Loucy (cell line): ENCODE data around the gene WWOX.

ENCODE experiments used
- EZH2phosphoT487 ChIP-seq: fragments of 200-600 bp; IDR thresholded peaks from 2 replicates; pipeline ENCODE4 v1.6.1; 2018; ENCODE audit warnings: antibody characterized with exemption, mild to moderate bottlenecking, moderate library complexity, borderline replicate concordance
- TF ChIP-seq, protein P1 (sequence below): fragments of 200-600 bp; sonication (generic); conservative IDR thresholded peaks from 2 replicates; pipeline ENCODE4 v1.5.1; 2014; ENCODE audit warnings: mild to moderate bottlenecking, antibody characterized with exemption, low read length

GRCh38 chr16:79096246-79096645 is 996.8 kb downstream of the WWOX start:
- TF ChIP-seq, protein P1, sequence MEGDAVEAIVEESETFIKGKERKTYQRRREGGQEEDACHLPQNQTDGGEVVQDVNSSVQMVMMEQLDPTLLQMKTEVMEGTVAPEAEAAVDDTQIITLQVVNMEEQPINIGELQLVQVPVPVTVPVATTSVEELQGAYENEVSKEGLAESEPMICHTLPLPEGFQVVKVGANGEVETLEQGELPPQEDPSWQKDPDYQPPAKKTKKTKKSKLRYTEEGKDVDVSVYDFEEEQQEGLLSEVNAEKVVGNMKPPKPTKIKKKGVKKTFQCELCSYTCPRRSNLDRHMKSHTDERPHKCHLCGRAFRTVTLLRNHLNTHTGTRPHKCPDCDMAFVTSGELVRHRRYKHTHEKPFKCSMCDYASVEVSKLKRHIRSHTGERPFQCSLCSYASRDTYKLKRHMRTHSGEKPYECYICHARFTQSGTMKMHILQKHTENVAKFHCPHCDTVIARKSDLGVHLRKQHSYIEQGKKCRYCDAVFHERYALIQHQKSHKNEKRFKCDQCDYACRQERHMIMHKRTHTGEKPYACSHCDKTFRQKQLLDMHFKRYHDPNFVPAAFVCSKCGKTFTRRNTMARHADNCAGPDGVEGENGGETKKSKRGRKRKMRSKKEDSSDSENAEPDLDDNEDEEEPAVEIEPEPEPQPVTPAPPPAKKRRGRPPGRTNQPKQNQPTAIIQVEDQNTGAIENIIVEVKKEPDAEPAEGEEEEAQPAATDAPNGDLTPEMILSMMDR = no peak
- TF ChIP-seq EZH2phosphoT487 = no peak
